Endothelial cell of umbilical vein (primary cell): ENCODE data around the gene GRK5.

Experiments
- CTCF ChIP-seq, 2 donors: IDR thresholded peaks; 1 replicate in 1 of 2; 2 replicates in 1 of 2; pipeline ENCODE4 v1.5.1; 2011; ENCODE audit warnings: low read length in 2 of 2, mild to moderate bottlenecking in 2 of 2, moderate library complexity in 2 of 2, control low read depth in 1 of 2, inconsistent platforms in 1 of 2, low read depth in 1 of 2; ENCODE audit not compliant: insufficient read depth in 1 of 2; ENCODE audit errors: extremely low read depth in 1 of 2
- EZH2 ChIP-seq: IDR thresholded peaks from 2 replicates; pipeline ENCODE4 v1.6.1; 2012; ENCODE audit warnings: borderline replicate concordance, low read depth, mild to moderate bottlenecking, moderate library complexity, low read length, inconsistent platforms; ENCODE audit not compliant: severe bottlenecking
- MYC ChIP-seq: IDR thresholded peaks from one replicate; pipeline ENCODE4 v1.6.1; 2011; ENCODE audit warnings: mild to moderate bottlenecking, low read depth, low read length
- POLR2A ChIP-seq: IDR thresholded peaks from 2 replicates; pipeline ENCODE4 v1.6.1; 2012; ENCODE audit warnings: low read depth, mild to moderate bottlenecking, control low read depth, low read length
- POLR2AphosphoS5 ChIP-seq: IDR thresholded peaks from 2 replicates; pipeline ENCODE4 v1.6.1; 2012; ENCODE audit warnings: low read depth, mild to moderate bottlenecking, control low read depth, low read length, moderate library complexity; ENCODE audit not compliant: insufficient read depth
- TF ChIP-seq, protein P1 (sequence below): IDR thresholded peaks from 2 replicates; pipeline ENCODE4 v1.6.1; 2011; ENCODE audit not compliant: insufficient read depth, insufficient read length

DNA sequence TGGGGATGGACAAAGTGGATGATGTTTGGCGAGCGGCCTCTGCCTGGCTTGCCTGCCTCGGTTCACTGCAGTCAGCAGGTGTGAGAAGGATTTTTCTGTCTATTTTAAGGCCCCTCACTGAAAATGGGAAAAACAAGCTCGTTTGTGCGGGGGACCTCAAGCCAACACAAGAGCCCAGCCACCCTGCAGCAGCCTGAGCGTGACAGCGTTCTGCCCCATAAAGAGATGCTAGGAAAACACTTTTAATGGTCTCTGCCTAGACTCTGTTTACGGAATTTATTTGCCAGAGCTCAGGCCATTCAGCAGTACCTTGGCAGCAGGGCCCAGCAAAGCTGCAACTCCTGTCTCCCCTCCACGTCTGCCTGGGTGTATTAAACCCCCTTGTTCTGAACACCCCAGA is 131.7 kb downstream of the GRK5 start:
- TF ChIP-seq CTCF (IDR thresholded peaks at IDR 0.05; ENCODE audit: extremely low read depth in 1 of 2, insufficient read depth in 1 of 2, low read depth in 1 of 2, low read length in 2 of 2) (no peak), POLR2AphosphoS5 (no peak), POLR2A (no peak), MYC (no peak), EZH2 (no peak)
- TF ChIP-seq, protein P1, sequence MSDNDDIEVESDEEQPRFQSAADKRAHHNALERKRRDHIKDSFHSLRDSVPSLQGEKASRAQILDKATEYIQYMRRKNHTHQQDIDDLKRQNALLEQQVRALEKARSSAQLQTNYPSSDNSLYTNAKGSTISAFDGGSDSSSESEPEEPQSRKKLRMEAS, result no peak
